ENCODE results near the gene LETM1.

Gene LETM1

GRCh38 chr4:1872870-1873269 lies 16.9 kb upstream of the LETM1 start:
- peak; percentile 38 to 41 for DNase-seq (ENCODE audit: low read depth in 2 of 2)

GRCh38 chr4:1871471-1872021 lies 15.6 kb upstream of the LETM1 start:
- no peak for DNase-seq (ENCODE audit: low read depth in 2 of 2)

- DNase-seq (ENCODE audit: low read depth in 2 of 2) = peak; percentile 81 to 82
Measured at GRCh38 chr4:1870578-1871443, 14.9 kb upstream of the LETM1 start, which contains the start of gene NSD2. NSD2 (plus strand) TSS chr4:1871393; CDS start chr4:1900655, 29,262 bp downstream.

- DNase-seq (ENCODE audit: low read depth in 2 of 2) = peak; percentile 45 to 49
Measured at GRCh38 chr4:1870328-1870577, 14.3 kb upstream of the LETM1 start.

- DNase-seq (ENCODE audit: low read depth in 2 of 2) = no peak
Measured at GRCh38 chr4:1869530-1870327, 13.8 kb upstream of the LETM1 start.

- DNase-seq (ENCODE audit: low read depth in 2 of 2) = no peak
Measured at GRCh38 chr4:1868912-1869311, 13.0 kb upstream of the LETM1 start.

- no peak for DNase-seq (ENCODE audit: low read depth in 2 of 2)
Measured at GRCh38 chr4:1868293-1868692, 12.3 kb upstream of the LETM1 start.

- no peak for DNase-seq (ENCODE audit: low read depth in 2 of 2)
Measured at GRCh38 chr4:1866189-1866661, 10.3 kb upstream of the LETM1 start.

GRCh38 chr4:1864076-1865008 lies 8.4 kb upstream of the LETM1 start:
- no peak for DNase-seq (ENCODE audit: low read depth in 2 of 2)

GRCh38 chr4:1863297-1864033 lies 7.5 kb upstream of the LETM1 start:
- no peak for DNase-seq (ENCODE audit: low read depth in 2 of 2)

GRCh38 chr4:1862961-1863296 lies 7.0 kb upstream of the LETM1 start:
- DNase-seq (ENCODE audit: low read depth in 2 of 2) = no peak

- no peak for DNase-seq (ENCODE audit: low read depth in 2 of 2)
Measured at GRCh38 chr4:1862055-1862911, 6.3 kb upstream of the LETM1 start.

GRCh38 chr4:1859389-1859753 lies 3.4 kb upstream of the LETM1 start:
- no peak for DNase-seq (ENCODE audit: low read depth in 2 of 2)

- DNase-seq (ENCODE audit: low read depth in 2 of 2) = no peak
Measured at GRCh38 chr4:1857931-1858330, 2.0 kb upstream of the LETM1 start.

- DNase-seq (ENCODE audit: low read depth in 2 of 2) = no peak
Measured at GRCh38 chr4:1856943-1857699, 1.2 kb upstream of the LETM1 start.

- DNase-seq (ENCODE audit: low read depth in 2 of 2) = no peak
Measured at GRCh38 chr4:1855333-1856070, 454 bp downstream of the LETM1 start.

- DNase-seq (ENCODE audit: low read depth in 2 of 2) = no peak
Measured at GRCh38 chr4:1854752-1855151, 1.2 kb downstream of the LETM1 start.

GRCh38 chr4:1852904-1853623 lies 2.9 kb downstream of the LETM1 start:
- DNase-seq (ENCODE audit: low read depth in 2 of 2) = no peak
